Naive thymus-derived CD4-positive, alpha-beta T cell (primary cell): ENCODE data around the gene GPR55. TPM values are rescaled to one million over a fixed set of nuclear protein-coding genes. Genes with fewer than 3 reads are reported as not detected.
A peak's percentile ranks its signal among the peaks of the same experiment; 100 is the strongest.

Experiments used
- ATAC-seq: fragments of 150-1000 bp; cut with Tn5 transposase; 2 replicates; pipeline ENCODE4 v1.10.0; 2021; ENCODE audit warnings: mild to moderate bottlenecking, moderate library complexity
- CTCF ChIA-PET: fragments of 350-600 bp; sonication (Branson Sonifier 250); formaldehyde crosslinking; loops from one replicate; lab custom pipeline; 2021; ENCODE audit warnings: antibody characterized with exemption; lab: Charles Lee
- POLR2A ChIA-PET: fragments of 350-600 bp; sonication (Branson Sonifier 250); formaldehyde crosslinking; loops from one replicate; lab custom pipeline; 2021; ENCODE audit warnings: antibody characterized with exemption, inconsistent platforms; lab: Charles Lee
- DNase-seq, 9 donors: peaks; one replicate each; pipeline versions ENCODE4 v3.0.0 to v3.0.0-alpha.2; 2020 to 2022; ENCODE audit warnings: mixed read lengths in 1 of 9
- H3K27ac ChIP-seq: one replicate; pipeline ENCODE4 v1.7.0; 2013; ENCODE audit warnings: mild to moderate bottlenecking, low read depth, low read length, moderate library complexity
- H3K27me3 ChIP-seq, 2 donors: one replicate each; pipeline ENCODE4 v1.7.0; 2013; ENCODE audit warnings: low read length in 2 of 2, mild to moderate bottlenecking in 2 of 2, moderate library complexity in 2 of 2; ENCODE audit not compliant: control insufficient read depth in 2 of 2, insufficient read depth in 2 of 2
- H3K36me3 ChIP-seq, 3 experiments: 1 replicate in 2 of 3; 2 replicates in 1 of 3; pipeline ENCODE4 v1.7.0; 2013; ENCODE audit warnings: low read length in 3 of 3, mild to moderate bottlenecking in 3 of 3, moderate library complexity in 1 of 3; ENCODE audit not compliant: insufficient read depth in 3 of 3, control insufficient read depth in 2 of 3
- H3K4me1 ChIP-seq, 2 donors: one replicate each; pipeline ENCODE4 v1.7.0; 2013; ENCODE audit warnings: low read length in 2 of 2, mild to moderate bottlenecking in 2 of 2, moderate library complexity in 1 of 2; ENCODE audit not compliant: control insufficient read depth in 2 of 2, insufficient read depth in 2 of 2
- H3K4me3 ChIP-seq: 2 replicates; pipeline ENCODE4 v1.7.0; 2013; ENCODE audit warnings: mild to moderate bottlenecking, low read length
- H3K9me3 ChIP-seq, 3 experiments: 1 replicate in 2 of 3; 2 replicates in 1 of 3; pipeline ENCODE4 v1.7.0; 2013; ENCODE audit warnings: low read length in 3 of 3; ENCODE audit not compliant: control insufficient read depth in 2 of 3
- H3K27ac Mint-ChIP-seq, 9 donors: one replicate each; pipeline ENCODE4 v1.8.0; 2020 to 2022; ENCODE audit warnings: mixed read lengths in 9 of 9, mild to moderate bottlenecking in 8 of 9, moderate library complexity in 5 of 9, inconsistent platforms in 2 of 9
- H3K27me3 Mint-ChIP-seq, 5 donors: one replicate each; pipeline ENCODE4 v1.8.0; 2021 to 2022; ENCODE audit warnings: mixed read lengths in 5 of 5, mild to moderate bottlenecking in 1 of 5
- H3K36me3 Mint-ChIP-seq, 5 donors: one replicate each; pipeline ENCODE4 v1.8.0; 2020 to 2022; ENCODE audit warnings: mixed read lengths in 5 of 5, mild to moderate bottlenecking in 3 of 5, inconsistent platforms in 1 of 5
- H3K4me1 Mint-ChIP-seq, 7 donors: one replicate each; pipeline ENCODE4 v1.8.0; 2020 to 2022; ENCODE audit warnings: mixed read lengths in 7 of 7, mild to moderate bottlenecking in 3 of 7, inconsistent platforms in 1 of 7
- H3K4me3 Mint-ChIP-seq, 10 donors: one replicate each; pipeline ENCODE4 v1.8.0; 2020 to 2022; ENCODE audit warnings: mild to moderate bottlenecking in 10 of 10, mixed read lengths in 10 of 10, moderate library complexity in 6 of 10, inconsistent platforms in 2 of 10
- H3K9me3 Mint-ChIP-seq, 11 donors: one replicate each; pipeline ENCODE4 v1.8.0; 2020 to 2022; ENCODE audit warnings: mixed read lengths in 11 of 11, mild to moderate bottlenecking in 4 of 11, inconsistent platforms in 1 of 11, moderate library complexity in 1 of 11
- intact Hi-C, 2 donors: fragments of 100-400 bp; cut with micrococcal nuclease; formaldehyde crosslinking; loops; one replicate each; pipeline ENCODE4 v1.15.1; 2023
- polyA plus RNA-seq, 2 donors: library from polyadenylated mRNA; unstranded; fragments of 300-500 nt; fragmentation: Illumina TruSeq; gene quantifications; one replicate each; pipeline ENCODE4 v1.2.3, GENCODE V29; 2021
- total RNA-seq, 6 experiments: library from RNA in 5 of 6; stranded (reverse) in 5 of 6; gene quantifications; 1 replicate in 5 of 6; 2 replicates in 1 of 6; pipeline ENCODE4 v1.2.3 and lab custom pipeline; 2021 to 2026

Gene GPR55
- total and polyA plus RNA-seq, 7 experiments from 2014 or later = 1.3 to 8.8 (median 1.6) TPM

DNA sequence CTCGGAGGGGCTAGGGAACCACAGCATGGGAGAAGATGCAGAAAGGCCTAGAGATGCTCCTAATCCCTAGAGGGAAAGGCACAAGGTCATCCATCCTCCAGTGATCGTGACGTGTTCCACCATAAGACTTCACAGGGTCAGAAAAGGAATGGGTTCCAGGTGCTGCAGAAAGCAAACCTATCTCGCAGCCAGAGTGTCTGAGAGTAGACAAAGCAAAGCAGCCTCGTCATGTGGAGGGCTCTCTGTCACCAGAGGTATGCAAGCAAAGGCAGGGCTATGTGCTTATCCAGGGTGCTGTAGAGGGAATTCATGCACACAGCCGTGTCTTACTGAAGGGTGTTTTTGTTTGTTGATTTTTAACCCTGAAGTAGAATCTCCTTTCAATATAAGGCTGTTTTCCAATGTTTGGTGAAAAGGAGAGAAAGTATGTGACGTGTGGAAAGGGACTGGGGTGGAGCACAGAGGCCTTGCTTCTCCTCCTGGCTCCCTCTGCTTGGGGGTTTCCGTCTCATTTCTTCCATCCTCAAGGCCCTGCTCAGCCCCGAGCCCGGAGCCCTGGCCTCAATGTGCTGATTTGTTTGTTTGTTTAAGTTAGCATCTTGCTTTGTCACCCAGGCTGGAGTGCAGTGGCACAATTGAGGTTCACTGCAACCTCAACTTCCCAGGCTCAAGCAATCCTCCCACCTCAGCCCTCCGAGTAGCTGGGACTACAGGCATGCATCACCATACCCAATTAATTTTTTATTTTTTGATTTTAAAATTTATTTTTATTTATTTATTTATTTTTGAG lies 3.0 kb downstream of the GPR55 start:
- POLR2A ChIA-PET = interaction anchor here (0.5 kb wide), 1 partner anchor 1121 kb away, joined by 3 read pairs; no protein-coding TSS in a partner anchor
- H3K27ac Mint-ChIP-seq = peak overlapping the region in 2 of 9 donors; percentile 13 to 25
- ATAC-seq = no peak

DNA sequence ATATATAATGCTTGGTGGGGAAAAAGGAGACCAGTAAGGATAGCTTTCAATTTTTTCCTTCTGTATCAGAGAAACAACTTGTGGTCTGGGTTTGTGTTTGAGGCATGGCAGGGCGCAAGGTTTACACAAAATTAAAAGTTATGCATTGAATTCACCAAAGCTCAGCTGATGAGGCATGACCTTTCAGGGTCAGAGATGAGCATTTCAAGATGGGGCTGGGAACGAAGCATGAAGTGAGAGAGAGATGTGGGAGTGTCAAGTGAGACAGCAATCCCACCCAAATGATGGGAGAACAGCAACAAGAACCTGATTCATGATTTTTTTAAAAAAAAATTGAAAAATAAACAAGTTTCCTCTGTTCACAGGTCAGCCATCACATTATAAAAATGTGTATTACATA lies 4.9 kb downstream of the GPR55 start:
- no peaks in the 10 kb centered on the region for H3K27me3 ChIP-seq
- H3K36me3 ChIP-seq = no peaks in the 10 kb centered on the region
- ChIA-PET CTCF (interaction anchor here (1.5 kb wide), 1 partner anchor 72 kb away, joined by 6 read pairs; no protein-coding TSS in a partner anchor), POLR2A (interaction anchor here (0.6 kb wide), 1 partner anchor 87 kb away, joined by 3 read pairs; no protein-coding TSS in a partner anchor)
- Mint-ChIP-seq H3K36me3 (no peaks in the 10 kb centered on the region), H3K4me3 (peak overlapping the region in 5 of 10 donors; percentile 17 to 76 (median 46)), H3K27ac (peak overlapping the region in 2 of 9 donors; percentile 19 to 72), H3K4me1 (peaks cover 27 to 67% (median 43%) of the 10 kb centered on the region in 7 donors), H3K9me3 (no peaks in the 10 kb centered on the region), H3K27me3 (peaks cover 0 to 61% (median 3%) of the 10 kb centered on the region in 5 donors)
- H3K9me3 ChIP-seq = no peaks in the 10 kb centered on the region
- H3K27ac ChIP-seq = no peak overlapping the region
- peaks cover under 1 to 6% of the 10 kb centered on the region in 2 donors for H3K4me1 ChIP-seq
- ATAC-seq (no peak), DNase-seq (peak in 1 of 9 donors; percentile 16)
- intact Hi-C loops = no loop called here
- H3K4me3 ChIP-seq = no peak overlapping the region

More for the DNA sequence above, 3.0 kb downstream of the GPR55 start:
- H3K36me3 ChIP-seq = no peaks in the 10 kb centered on the region
- no peaks in the 10 kb centered on the region for H3K27me3 ChIP-seq
- H3K27ac ChIP-seq = no peak overlapping the region
- peak overlapping the region in 1 of 10 donors; percentile 53 for H3K4me3 Mint-ChIP-seq
- intact Hi-C loops = no loop called here
- DNase-seq = peak in 1 of 9 donors; percentile 19
- H3K27me3 Mint-ChIP-seq = peaks cover 0 to 46% (median 0%) of the 10 kb centered on the region in 5 donors
- H3K4me3 ChIP-seq = no peak overlapping the region
- H3K9me3 Mint-ChIP-seq = no peaks in the 10 kb centered on the region
- peaks cover 28 to 66% (median 47%) of the 10 kb centered on the region in 7 donors for H3K4me1 Mint-ChIP-seq
- no peaks in the 10 kb centered on the region for H3K9me3 ChIP-seq
- CTCF ChIA-PET = interaction anchor here (0.8 kb wide), 1 partner anchor 12 kb away, joined by 3 read pairs; no protein-coding TSS in a partner anchor
- H3K36me3 Mint-ChIP-seq = no peaks in the 10 kb centered on the region
- H3K4me1 ChIP-seq = peaks cover 5 to 11% of the 10 kb centered on the region in 2 donors

DNA sequence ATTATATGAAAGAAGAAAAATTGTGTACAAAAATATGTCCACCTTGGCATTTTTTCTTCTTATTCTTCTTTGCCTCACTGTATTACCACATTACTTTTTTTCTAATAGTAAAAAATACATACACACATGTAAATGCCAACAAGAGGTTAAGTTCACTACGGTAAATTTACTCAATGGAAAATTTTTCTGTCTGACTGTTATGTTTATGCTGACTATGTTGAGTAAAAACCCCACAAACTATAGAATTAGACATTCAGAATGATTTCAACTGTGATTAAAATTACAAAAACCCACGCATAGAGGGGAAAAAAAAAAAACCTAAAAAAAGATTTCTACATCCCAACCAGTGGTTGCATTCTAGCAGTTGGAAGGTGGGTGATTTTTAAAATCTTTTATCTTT lies 5.4 kb downstream of the GPR55 start:
- Mint-ChIP-seq H3K4me3 (peak overlapping the region in 1 of 10 donors; percentile 34), H3K9me3 (no peaks in the 10 kb centered on the region), H3K27ac (no peak overlapping the region), H3K27me3 (peaks cover 0 to 64% (median 3%) of the 10 kb centered on the region in 5 donors), H3K36me3 (no peaks in the 10 kb centered on the region), H3K4me1 (peaks cover 22 to 62% (median 39%) of the 10 kb centered on the region in 7 donors)
- H3K36me3 ChIP-seq = no peaks in the 10 kb centered on the region
- H3K4me1 ChIP-seq = peaks cover 0 to 5% of the 10 kb centered on the region in 2 donors
- ATAC-seq (no peak), DNase-seq (no peak)
- H3K27ac ChIP-seq = no peak overlapping the region
- ChIA-PET CTCF (interaction anchor here (1.5 kb wide), 1 partner anchor 71 kb away, joined by 6 read pairs; no protein-coding TSS in a partner anchor), POLR2A (interaction anchor here (0.6 kb wide), 1 partner anchor 87 kb away, joined by 3 read pairs; no protein-coding TSS in a partner anchor)
- intact Hi-C loops = no loop called here
- H3K27me3 ChIP-seq = no peaks in the 10 kb centered on the region
- no peaks in the 10 kb centered on the region for H3K9me3 ChIP-seq
- no peak overlapping the region for H3K4me3 ChIP-seq

DNA sequence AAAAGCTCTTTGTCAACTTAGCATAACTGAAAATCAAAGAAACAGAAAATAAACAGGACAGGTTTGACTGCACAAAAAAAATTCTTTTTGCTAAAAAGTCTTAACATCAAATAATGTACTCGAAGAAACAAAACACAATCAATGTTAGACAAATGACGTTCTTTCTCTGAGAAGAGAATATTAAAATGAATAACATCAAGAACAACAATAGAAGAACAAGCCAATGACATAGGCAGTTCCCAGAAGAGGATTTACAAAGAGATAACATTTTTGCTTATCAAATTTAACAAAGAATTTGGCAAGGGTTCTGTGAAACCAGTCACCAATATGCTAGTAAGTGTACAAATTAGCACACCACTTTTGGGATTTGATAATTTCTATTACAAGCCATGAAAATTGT lies 5.8 kb downstream of the GPR55 start:
- Mint-ChIP-seq H3K9me3 (no peaks in the 10 kb centered on the region), H3K27me3 (peaks cover 0 to 65% (median 3%) of the 10 kb centered on the region in 5 donors), H3K4me3 (peak overlapping the region in 1 of 10 donors; percentile 14), H3K4me1 (peaks cover 18 to 57% (median 35%) of the 10 kb centered on the region in 7 donors), H3K36me3 (no peaks in the 10 kb centered on the region), H3K27ac (no peak overlapping the region)
- ChIA-PET POLR2A (no interaction called here), CTCF (no interaction called here)
- no peaks in the 10 kb centered on the region for H3K9me3 ChIP-seq
- no peaks in the 10 kb centered on the region for H3K36me3 ChIP-seq
- H3K27me3 ChIP-seq = no peaks in the 10 kb centered on the region
- ATAC-seq (no peak), DNase-seq (no peak)
- H3K4me1 ChIP-seq = peaks cover 0 to 2% of the 10 kb centered on the region in 2 donors
- H3K4me3 ChIP-seq = no peak overlapping the region
- intact Hi-C loops = no loop called here
- no peak overlapping the region for H3K27ac ChIP-seq

DNA sequence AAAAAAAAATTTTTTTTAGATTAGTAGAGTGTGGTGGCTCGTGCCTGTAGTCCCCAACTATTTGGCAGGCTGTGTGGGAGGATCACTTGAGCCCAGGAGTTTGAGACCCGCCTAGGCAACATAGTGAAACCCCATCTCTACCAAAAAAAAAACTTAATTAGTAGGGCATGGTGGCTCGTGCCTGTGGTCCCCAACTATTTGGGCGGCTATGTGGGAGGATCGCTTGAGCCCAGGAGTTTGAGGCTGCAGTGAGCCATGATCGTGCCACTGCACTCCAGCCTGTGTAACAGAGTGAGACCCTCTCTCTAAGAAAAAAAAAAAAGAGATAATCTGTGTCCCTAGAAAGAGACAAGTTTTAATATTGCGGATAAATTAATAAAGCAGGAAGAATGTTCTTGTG lies 8.8 kb downstream of the GPR55 start:
- POLR2A ChIA-PET = no interaction called here

DNA sequence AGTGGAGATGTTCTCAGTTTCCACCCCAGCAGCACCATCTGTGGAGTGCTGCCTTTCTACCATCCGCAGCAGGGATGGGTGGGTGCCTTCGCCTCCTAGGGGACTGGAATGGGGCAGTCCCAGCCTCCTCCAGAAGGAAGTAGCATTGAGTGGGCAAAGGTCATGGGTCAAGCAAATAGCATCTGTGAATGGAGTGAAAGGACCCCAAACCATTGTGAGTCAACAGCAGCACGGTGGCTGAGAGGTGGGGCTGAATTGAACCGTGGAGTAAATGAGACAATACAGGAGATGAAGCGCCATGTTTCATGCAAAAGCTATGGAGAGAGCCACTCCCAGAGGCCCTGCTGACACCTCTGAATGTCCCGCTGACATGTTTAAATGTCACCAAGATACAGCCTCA lies 9.7 kb downstream of the GPR55 start:
- Histone ChIP-seq H3K4me3 (no peak overlapping the region), H3K9me3 (no peaks in the 10 kb centered on the region), H3K36me3 (peaks cover 0 to under 1% (median 0%) of the 10 kb centered on the region in 3 experiments), H3K27ac (no peak overlapping the region), H3K27me3 (no peaks in the 10 kb centered on the region), H3K4me1 (no peaks in the 10 kb centered on the region)
- no peak overlapping the region for H3K4me3 Mint-ChIP-seq
- intact Hi-C loops = no loop called here
- H3K27me3 Mint-ChIP-seq = peaks cover 0 to 64% (median 3%) of the 10 kb centered on the region in 5 donors
- peaks cover 0 to 4% (median 2%) of the 10 kb centered on the region in 5 donors for H3K36me3 Mint-ChIP-seq
- H3K9me3 Mint-ChIP-seq = no peaks in the 10 kb centered on the region
- CTCF ChIA-PET = no interaction called here
- ATAC-seq (no peak), DNase-seq (no peak)
- POLR2A ChIA-PET = no interaction called here
- peak overlapping the region in 1 of 9 donors; percentile 15 for H3K27ac Mint-ChIP-seq
- H3K4me1 Mint-ChIP-seq = peaks cover 11 to 27% (median 20%) of the 10 kb centered on the region in 7 donors

More for the DNA sequence above, 8.8 kb downstream of the GPR55 start:
- H3K27me3 ChIP-seq = no peaks in the 10 kb centered on the region
- H3K36me3 ChIP-seq = no peaks in the 10 kb centered on the region
- no peak for ATAC-seq
- CTCF ChIA-PET = no interaction called here
- intact Hi-C loops = no loop called here
- H3K27ac ChIP-seq = no peak overlapping the region
- no peaks in the 10 kb centered on the region for H3K4me1 ChIP-seq
- H3K27me3 Mint-ChIP-seq = peaks cover 0 to 61% (median 3%) of the 10 kb centered on the region in 5 donors
- H3K9me3 ChIP-seq = no peaks in the 10 kb centered on the region
- DNase-seq = no peak
- no peak overlapping the region for H3K4me3 Mint-ChIP-seq
- no peaks in the 10 kb centered on the region for H3K9me3 Mint-ChIP-seq
- H3K4me3 ChIP-seq = no peak overlapping the region
- no peaks in the 10 kb centered on the region for H3K36me3 Mint-ChIP-seq
- peak overlapping the region in 1 of 9 donors; percentile 20 for H3K27ac Mint-ChIP-seq
- H3K4me1 Mint-ChIP-seq = peaks cover 8 to 36% (median 23%) of the 10 kb centered on the region in 7 donors
